ENCODE results near the gene CDKL1. TPM values are rescaled to one million over a fixed set of nuclear protein-coding genes. Genes with fewer than 3 reads are reported as not detected.

Gene CDKL1
- polyA plus RNA-seq, 1 donor (not counting 4 experiments of a cell fraction or from before 2014, with no cell fraction given) = 4.7 TPM

DNA sequence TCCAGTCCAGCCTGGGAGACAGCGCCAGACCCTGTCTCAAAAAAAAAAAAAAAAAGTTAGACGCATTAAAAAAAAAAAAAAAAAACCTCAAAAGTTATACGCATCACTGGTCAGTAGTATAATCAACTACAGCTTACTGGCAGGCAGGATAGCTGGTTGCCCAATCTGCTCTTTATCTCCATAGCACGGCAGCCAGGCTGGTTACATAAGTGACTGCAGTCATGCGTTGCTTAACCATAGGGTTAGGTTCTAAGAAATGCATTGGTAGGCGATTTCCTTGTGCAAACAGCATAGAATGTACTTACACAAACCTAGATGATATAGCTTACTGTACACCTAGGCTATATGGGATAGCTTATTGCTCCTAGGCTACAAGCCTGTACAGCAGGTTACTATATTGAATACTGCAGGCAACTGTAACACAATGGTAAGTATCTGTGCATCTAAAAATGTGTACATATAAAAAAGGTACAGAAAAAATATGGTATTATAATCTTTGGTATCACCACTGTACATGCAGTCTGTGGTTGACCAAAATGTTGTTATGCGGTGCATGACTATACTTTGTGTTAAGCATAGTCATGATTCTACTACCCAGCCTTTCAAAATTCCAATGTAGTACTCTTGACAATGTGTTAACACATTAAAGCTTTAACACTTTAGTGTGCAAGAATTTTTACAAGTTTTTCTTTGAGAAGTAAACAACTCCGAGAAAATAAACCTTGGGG lies 92.8 kb downstream of the CDKL1 start:
- Histone ChIP-seq H3K4me2 (ENCODE audit: control insufficient read depth, extremely low read depth, insufficient read depth, low read depth, low read length) (no peak overlapping the region), H3K9me3 (ENCODE audit: control insufficient read depth, low read depth, low read length) (no peaks in the 10 kb centered on the region), H3K9ac (ENCODE audit: control insufficient read depth, extremely low read depth, insufficient read depth, low read length) (no peak overlapping the region), H3K27ac (ENCODE audit: control insufficient read depth, insufficient read depth, low read length) (no peak overlapping the region), H3K27me3 (ENCODE audit: control insufficient read depth, extremely low read depth, insufficient read depth, low read length) (no peaks in the 10 kb centered on the region), H3K36me3 (ENCODE audit: control insufficient read depth in 2 of 2, extremely low read depth in 1 of 2, insufficient read depth in 2 of 2, low read length in 2 of 2) (no peaks in the 10 kb centered on the region), H3K9me1 (ENCODE audit: control insufficient read depth, extremely low read depth, insufficient read depth, low read length) (no peaks in the 10 kb centered on the region), H4K20me1 (ENCODE audit: control insufficient read depth, extremely low read depth, insufficient read depth, low read length) (no peaks in the 10 kb centered on the region), H3K79me2 (ENCODE audit: control insufficient read depth, insufficient read depth, low read length) (peaks cover 6% of the 10 kb centered on the region), H2AFZ (ENCODE audit: control insufficient read depth, low read length) (no peak overlapping the region), H3K4me1 (ENCODE audit: control insufficient read depth, extremely low read depth, insufficient read depth, low read length) (no peaks in the 10 kb centered on the region), H3K4me3 (ENCODE audit: control insufficient read depth in 2 of 3, extremely low read depth in 1 of 3, insufficient read depth in 2 of 3, low read depth in 1 of 3, low read length in 3 of 3) (no peak overlapping the region)
- TF ChIP-seq EZH2 (IDR thresholded peaks at IDR 0.05; ENCODE audit: low read length) = no peak
- TF ChIP-seq, protein P1, sequence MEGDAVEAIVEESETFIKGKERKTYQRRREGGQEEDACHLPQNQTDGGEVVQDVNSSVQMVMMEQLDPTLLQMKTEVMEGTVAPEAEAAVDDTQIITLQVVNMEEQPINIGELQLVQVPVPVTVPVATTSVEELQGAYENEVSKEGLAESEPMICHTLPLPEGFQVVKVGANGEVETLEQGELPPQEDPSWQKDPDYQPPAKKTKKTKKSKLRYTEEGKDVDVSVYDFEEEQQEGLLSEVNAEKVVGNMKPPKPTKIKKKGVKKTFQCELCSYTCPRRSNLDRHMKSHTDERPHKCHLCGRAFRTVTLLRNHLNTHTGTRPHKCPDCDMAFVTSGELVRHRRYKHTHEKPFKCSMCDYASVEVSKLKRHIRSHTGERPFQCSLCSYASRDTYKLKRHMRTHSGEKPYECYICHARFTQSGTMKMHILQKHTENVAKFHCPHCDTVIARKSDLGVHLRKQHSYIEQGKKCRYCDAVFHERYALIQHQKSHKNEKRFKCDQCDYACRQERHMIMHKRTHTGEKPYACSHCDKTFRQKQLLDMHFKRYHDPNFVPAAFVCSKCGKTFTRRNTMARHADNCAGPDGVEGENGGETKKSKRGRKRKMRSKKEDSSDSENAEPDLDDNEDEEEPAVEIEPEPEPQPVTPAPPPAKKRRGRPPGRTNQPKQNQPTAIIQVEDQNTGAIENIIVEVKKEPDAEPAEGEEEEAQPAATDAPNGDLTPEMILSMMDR (optimal IDR thresholded peaks at IDR 0.05 in 1 of 3, IDR thresholded peaks at IDR 0.05 in 1 of 3, conservative IDR thresholded peaks at IDR 0.05 in 1 of 3; ENCODE audit: extremely low read depth in 1 of 3, insufficient read depth in 2 of 3, low read length in 3 of 3) = no peak
- no peak for DNase-seq (ENCODE audit: low read depth, low spot score)
- dilution Hi-C loops (cut with MboI; ENCODE audit: extremely low pct_ligation_motif_present, low sequenced_read_pairs) = no loop called here
- FAIRE-seq = no peak

DNA sequence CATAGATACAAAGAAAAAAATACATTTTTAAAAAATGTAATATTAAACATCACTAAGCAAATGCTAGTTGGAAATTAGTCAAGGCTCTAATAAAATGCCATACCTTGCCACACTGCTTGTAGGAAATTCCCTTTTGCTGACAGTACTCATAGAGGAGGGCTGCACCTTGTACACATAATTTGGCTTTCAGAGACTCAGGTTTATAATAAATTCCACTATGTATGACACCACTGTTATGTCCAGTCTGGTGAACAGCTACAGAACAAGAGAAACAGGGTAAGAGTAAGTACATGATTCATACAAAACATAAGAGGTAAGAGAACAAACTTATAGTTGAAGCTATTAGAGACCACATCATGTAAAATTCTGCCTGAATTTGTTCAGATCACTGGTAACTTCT lies 94.8 kb downstream of the CDKL1 start:
- Histone ChIP-seq H3K27ac (ENCODE audit: control insufficient read depth, insufficient read depth, low read length) (no peak overlapping the region), H3K27me3 (ENCODE audit: control insufficient read depth, extremely low read depth, insufficient read depth, low read length) (no peaks in the 10 kb centered on the region), H4K20me1 (ENCODE audit: control insufficient read depth, extremely low read depth, insufficient read depth, low read length) (no peaks in the 10 kb centered on the region), H3K9me3 (ENCODE audit: control insufficient read depth, low read depth, low read length) (no peaks in the 10 kb centered on the region), H3K9ac (ENCODE audit: control insufficient read depth, extremely low read depth, insufficient read depth, low read length) (no peak overlapping the region), H3K4me3 (ENCODE audit: control insufficient read depth in 2 of 3, extremely low read depth in 1 of 3, insufficient read depth in 2 of 3, low read depth in 1 of 3, low read length in 3 of 3) (no peak overlapping the region), H3K36me3 (ENCODE audit: control insufficient read depth in 2 of 2, extremely low read depth in 1 of 2, insufficient read depth in 2 of 2, low read length in 2 of 2) (no peaks in the 10 kb centered on the region), H3K4me2 (ENCODE audit: control insufficient read depth, extremely low read depth, insufficient read depth, low read depth, low read length) (no peak overlapping the region), H3K79me2 (ENCODE audit: control insufficient read depth, insufficient read depth, low read length) (no peaks in the 10 kb centered on the region), H2AFZ (ENCODE audit: control insufficient read depth, low read length) (no peak overlapping the region), H3K4me1 (ENCODE audit: control insufficient read depth, extremely low read depth, insufficient read depth, low read length) (no peaks in the 10 kb centered on the region), H3K9me1 (ENCODE audit: control insufficient read depth, extremely low read depth, insufficient read depth, low read length) (no peaks in the 10 kb centered on the region)
- DNase-seq (ENCODE audit: low read depth, low spot score) (no peak), FAIRE-seq (no peak)
- dilution Hi-C loops (cut with MboI; ENCODE audit: extremely low pct_ligation_motif_present, low sequenced_read_pairs) = no loop called here
- TF ChIP-seq, protein P1 (optimal IDR thresholded peaks at IDR 0.05 in 1 of 3, IDR thresholded peaks at IDR 0.05 in 1 of 3, conservative IDR thresholded peaks at IDR 0.05 in 1 of 3; ENCODE audit: extremely low read depth in 1 of 3, insufficient read depth in 2 of 3, low read length in 3 of 3) = no peak
- TF ChIP-seq EZH2 (IDR thresholded peaks at IDR 0.05; ENCODE audit: low read length) = no peak

Measured in keratinocyte (primary cell).